GM12872 (cell line): Measurements from ENCODE around the gene ALDH1A1.

Experiments
- CTCF ChIP-seq: IDR thresholded peaks from 3 replicates; pipeline ENCODE4 v1.5.1; 2011; ENCODE audit warnings: low read depth, mild to moderate bottlenecking, low read length, moderate library complexity; ENCODE audit not compliant: insufficient read depth

ALDH1A1 gene

GRCh38 chr9:72952914-72953313 is at the start of gene ALDH1A1:
ALDH1A1 (minus strand) TSS chr9:72953053; CDS start chr9:72953000, 53 bp downstream.
- TF ChIP-seq CTCF, result no peak

GRCh38 chr9:73001860-73002259 is 49.0 kb upstream of the ALDH1A1 start:
- no peak for TF ChIP-seq CTCF

GRCh38 chr9:72998363-72998762 is 45.5 kb upstream of the ALDH1A1 start:
- TF ChIP-seq CTCF, result no peak

GRCh38 chr9:72997387-72997995 is 44.6 kb upstream of the ALDH1A1 start:
- no peak for TF ChIP-seq CTCF

- TF ChIP-seq CTCF, result no peak
These were observed 43.9 kb upstream of the ALDH1A1 start for GRCh38 chr9:72996684-72997314.

GRCh38 chr9:72996114-72996513 is 43.3 kb upstream of the ALDH1A1 start:
- TF ChIP-seq CTCF, result no peak

- no peak for TF ChIP-seq CTCF
These were observed 42.5 kb upstream of the ALDH1A1 start for GRCh38 chr9:72995131-72996024.
